OCI-LY1 (cell line): ENCODE results near the gene RETREG2.

ENCODE experiments used
- H2AFZ ChIP-seq: fragments of 200-600 bp; sonication (generic), shearing (Covaris generic); 2 replicates; pipeline ENCODE4 v1.6.0; 2014; ENCODE audit warnings: antibody characterized with exemption, mild to moderate bottlenecking, low read length
- H3F3A ChIP-seq: fragments of 200-600 bp; sonication (generic), shearing (Covaris generic); 2 replicates; pipeline ENCODE4 v1.6.0; 2014; ENCODE audit warnings: mild to moderate bottlenecking, antibody characterized with exemption, low read length, moderate library complexity; ENCODE audit not compliant: insufficient read depth
- H3K27ac ChIP-seq: fragments of 200-600 bp; sonication (generic); 2 replicates; pipeline ENCODE4 v1.5.1; 2014; ENCODE audit warnings: low read length, mixed run types, mild to moderate bottlenecking, low read depth; ENCODE audit not compliant: poor library complexity, severe bottlenecking
- H3K27me3 ChIP-seq: fragments of 200-600 bp; sonication (generic); 2 replicates; pipeline ENCODE4 v1.6.0; 2014; ENCODE audit warnings: antibody characterized with exemption, mild to moderate bottlenecking, low read length, moderate library complexity; ENCODE audit not compliant: insufficient read depth
- H3K36me3 ChIP-seq: fragments of 200-600 bp; sonication (generic); 2 replicates; pipeline ENCODE4 v1.6.1; 2014; ENCODE audit warnings: mild to moderate bottlenecking, antibody characterized with exemption, low read length, moderate library complexity, mixed read lengths; ENCODE audit not compliant: insufficient read depth
- H3K4me1 ChIP-seq: fragments of 200-600 bp; sonication (generic); 2 replicates; pipeline ENCODE4 v1.5.1; 2014; ENCODE audit warnings: mild to moderate bottlenecking, low read length, moderate library complexity; ENCODE audit not compliant: insufficient read depth, severe bottlenecking
- H3K4me2 ChIP-seq: fragments of 200-600 bp; sonication (generic), shearing (Covaris generic); 2 replicates; pipeline ENCODE4 v1.6.1; 2014; ENCODE audit warnings: low read length
- H3K4me3 ChIP-seq: fragments of 200-600 bp; sonication (generic); 2 replicates; pipeline ENCODE4 v1.5.1; 2014; ENCODE audit warnings: low read length, low read depth, mild to moderate bottlenecking, mixed read lengths; ENCODE audit not compliant: poor library complexity, severe bottlenecking
- H3K79me2 ChIP-seq: fragments of 200-600 bp; shearing (Covaris generic); 2 replicates; pipeline ENCODE4 v1.6.1; 2016; ENCODE audit warnings: mixed run types, low read length, mixed read lengths; ENCODE audit not compliant: insufficient read depth
- H3K9ac ChIP-seq: fragments of 200-600 bp; sonication (generic), shearing (Covaris generic); 2 replicates; pipeline ENCODE4 v1.6.1; 2014; ENCODE audit warnings: mild to moderate bottlenecking, low read length, mixed read lengths
- H3K9me2 ChIP-seq: fragments of 200-600 bp; sonication (generic), shearing (Covaris generic); 2 replicates; pipeline ENCODE4 v1.6.1; 2014; ENCODE audit warnings: low read depth, mild to moderate bottlenecking, low read length, mixed read lengths
- H3K9me3 ChIP-seq: fragments of 200-600 bp; shearing (Covaris generic); 2 replicates; pipeline ENCODE4 v1.6.1; 2014; ENCODE audit warnings: low read length, mixed read lengths
- H4K20me1 ChIP-seq: fragments of 200-600 bp; sonication (generic), shearing (Covaris generic); 2 replicates; pipeline ENCODE4 v1.6.0; 2016; ENCODE audit warnings: mild to moderate bottlenecking, low read length; ENCODE audit not compliant: insufficient read depth
- EZH2 ChIP-seq: fragments of 200-600 bp; sonication (generic), shearing (Covaris generic); IDR thresholded peaks from 2 replicates; pipeline ENCODE4 v1.8.0; 2017; ENCODE audit warnings: borderline replicate concordance, mixed run types, mild to moderate bottlenecking, antibody characterized with exemption, low read length, moderate library complexity, mixed read lengths
- TF ChIP-seq, protein P1 (sequence below): fragments of 200-600 bp; sonication (generic), shearing (Covaris generic); IDR thresholded peaks from 2 replicates; pipeline ENCODE4 v1.5.1; 2017; ENCODE audit warnings: mild to moderate bottlenecking, antibody characterized with exemption, low read length, moderate library complexity, mixed read lengths

Gene RETREG2

DNA sequence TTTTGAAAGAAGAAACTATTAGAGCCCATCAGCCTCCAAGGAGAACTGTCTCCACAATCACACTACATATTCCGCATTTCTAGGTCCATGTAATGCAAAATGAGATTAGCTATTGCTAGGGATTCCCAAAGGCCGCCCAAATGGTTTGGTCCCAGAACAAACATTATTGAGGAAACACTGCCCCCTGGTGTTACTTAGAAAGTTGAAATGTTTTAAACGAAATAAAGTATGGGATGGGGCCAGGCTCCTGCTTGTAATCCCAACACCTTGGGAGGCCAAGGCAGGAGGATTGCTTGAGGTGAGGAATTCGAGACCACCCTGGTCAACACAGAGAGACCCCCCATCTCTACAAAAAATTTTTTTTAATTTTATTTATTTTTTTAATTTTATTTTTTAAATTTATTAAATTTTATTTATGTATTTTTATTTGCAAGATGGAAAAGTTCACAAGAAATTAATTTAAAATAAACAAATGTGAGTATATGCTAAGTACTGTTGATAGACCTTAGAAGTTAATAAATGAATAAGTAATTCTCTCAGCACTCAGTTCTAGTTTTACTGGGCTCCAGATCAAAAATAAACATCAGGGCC is 22.9 kb upstream of the RETREG2 start:
- Histone ChIP-seq H3K27me3 (no peaks in the 10 kb centered on the region), H3K27ac (no peak overlapping the region), H2AFZ (no peak overlapping the region), H3K4me1 (peaks cover 6% of the 10 kb centered on the region), H3K4me3 (no peak overlapping the region), H3K4me2 (no peak overlapping the region), H3K79me2 (no peaks in the 10 kb centered on the region), H3K9me2 (no peaks in the 10 kb centered on the region), H3F3A (0 out of 2 replicates have a peak, but pooled peaks cover 4% of the 10 kb centered on the region), H3K9me3 (no peaks in the 10 kb centered on the region), H3K36me3 (no peaks in the 10 kb centered on the region), H3K9ac (no peak overlapping the region), H4K20me1 (no peaks in the 10 kb centered on the region)
- no peak for TF ChIP-seq EZH2
- TF ChIP-seq, protein P1, sequence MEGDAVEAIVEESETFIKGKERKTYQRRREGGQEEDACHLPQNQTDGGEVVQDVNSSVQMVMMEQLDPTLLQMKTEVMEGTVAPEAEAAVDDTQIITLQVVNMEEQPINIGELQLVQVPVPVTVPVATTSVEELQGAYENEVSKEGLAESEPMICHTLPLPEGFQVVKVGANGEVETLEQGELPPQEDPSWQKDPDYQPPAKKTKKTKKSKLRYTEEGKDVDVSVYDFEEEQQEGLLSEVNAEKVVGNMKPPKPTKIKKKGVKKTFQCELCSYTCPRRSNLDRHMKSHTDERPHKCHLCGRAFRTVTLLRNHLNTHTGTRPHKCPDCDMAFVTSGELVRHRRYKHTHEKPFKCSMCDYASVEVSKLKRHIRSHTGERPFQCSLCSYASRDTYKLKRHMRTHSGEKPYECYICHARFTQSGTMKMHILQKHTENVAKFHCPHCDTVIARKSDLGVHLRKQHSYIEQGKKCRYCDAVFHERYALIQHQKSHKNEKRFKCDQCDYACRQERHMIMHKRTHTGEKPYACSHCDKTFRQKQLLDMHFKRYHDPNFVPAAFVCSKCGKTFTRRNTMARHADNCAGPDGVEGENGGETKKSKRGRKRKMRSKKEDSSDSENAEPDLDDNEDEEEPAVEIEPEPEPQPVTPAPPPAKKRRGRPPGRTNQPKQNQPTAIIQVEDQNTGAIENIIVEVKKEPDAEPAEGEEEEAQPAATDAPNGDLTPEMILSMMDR, result peak; percentile 62

DNA sequence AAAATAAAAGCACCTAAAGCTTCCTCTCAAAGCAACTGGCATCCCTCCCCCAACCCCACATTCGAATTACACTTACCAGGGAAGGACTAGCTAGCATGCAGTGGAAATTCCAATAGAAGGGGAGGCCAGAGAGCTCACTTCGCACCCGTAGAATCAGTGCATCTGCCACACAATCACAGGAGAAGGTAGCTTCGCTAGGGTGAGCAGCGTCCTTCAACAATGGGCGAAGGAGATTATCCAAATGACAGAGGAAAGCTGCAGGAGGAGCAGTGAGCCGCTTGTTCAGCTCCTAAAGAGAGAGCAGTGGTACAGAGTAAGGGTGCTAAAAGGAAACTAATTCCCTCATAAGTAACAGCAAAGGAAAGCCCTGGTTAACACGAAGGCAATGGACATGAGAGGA is 20.7 kb upstream of the RETREG2 start:
- H3K4me2 ChIP-seq, result no peak overlapping the region
- no peaks in the 10 kb centered on the region for H3K36me3 ChIP-seq
- H3K4me3 ChIP-seq, result no peak overlapping the region
- no peak for TF ChIP-seq EZH2
- TF ChIP-seq, protein P1, result no peak
- 0 out of 2 replicates have a peak, but pooled peaks cover 4% of the 10 kb centered on the region for H3F3A ChIP-seq
- H4K20me1 ChIP-seq, result no peaks in the 10 kb centered on the region
- no peaks in the 10 kb centered on the region for H3K79me2 ChIP-seq
- no peak overlapping the region for H3K27ac ChIP-seq
- no peaks in the 10 kb centered on the region for H3K9me2 ChIP-seq
- no peak overlapping the region for H2AFZ ChIP-seq
- no peak overlapping the region for H3K9ac ChIP-seq
- no peaks in the 10 kb centered on the region for H3K9me3 ChIP-seq
- peaks cover 13% of the 10 kb centered on the region for H3K4me1 ChIP-seq
- no peaks in the 10 kb centered on the region for H3K27me3 ChIP-seq

GRCh38 chr2:219158025-219158424 is 20.1 kb upstream of the RETREG2 start:
- peaks cover 13% of the 10 kb centered on the region for H3K4me1 ChIP-seq
- H2AFZ ChIP-seq, result no peak overlapping the region
- H3K36me3 ChIP-seq, result no peaks in the 10 kb centered on the region
- H3F3A ChIP-seq, result 0 out of 2 replicates have a peak, but pooled peaks cover 4% of the 10 kb centered on the region
- no peak overlapping the region for H3K27ac ChIP-seq
- no peaks in the 10 kb centered on the region for H3K27me3 ChIP-seq
- H4K20me1 ChIP-seq, result no peaks in the 10 kb centered on the region
- no peaks in the 10 kb centered on the region for H3K79me2 ChIP-seq
- no peak overlapping the region for H3K4me3 ChIP-seq
- H3K9me2 ChIP-seq, result no peaks in the 10 kb centered on the region
- H3K9ac ChIP-seq, result no peak overlapping the region
- TF ChIP-seq EZH2, result no peak
- TF ChIP-seq, protein P1, result no peak
- H3K9me3 ChIP-seq, result no peaks in the 10 kb centered on the region
- no peak overlapping the region for H3K4me2 ChIP-seq
